Tibial nerve (tissue), 3 donors: ENCODE results near the gene TRABD2B.

Experiments used
- CTCF ChIP-seq, 5 experiments: fragments of 200-600 bp in 3 of 5; fragments of 450-650 bp in 2 of 5; sonication (generic) in 3 of 5; IDR thresholded peaks; one replicate each; pipeline ENCODE4 v1.5.1; 2016 to 2019; ENCODE audit warnings: antibody characterized with exemption in 5 of 5, mild to moderate bottlenecking in 3 of 5, moderate library complexity in 2 of 5
- POLR2A ChIP-seq, 2 donors: fragments of 450-650 bp; IDR thresholded peaks; one replicate each; pipeline ENCODE4 v1.6.1; 2017; ENCODE audit warnings: antibody characterized with exemption in 2 of 2, mild to moderate bottlenecking in 2 of 2, moderate library complexity in 2 of 2

GRCh38 chr1:47808612-47809011, 188.6 kb downstream of the TRABD2B start:
- TF ChIP-seq POLR2A (IDR thresholded peaks at IDR 0.05) (no peak), CTCF (IDR thresholded peaks at IDR 0.05) (no peak)
